GM18868 (cell line): ENCODE measurements around the gene ING3.
A peak's percentile ranks its signal among the peaks of the same experiment; 100 is the strongest.

Experiments
- ATAC-seq: cut with Tn5 transposase; IDR thresholded peaks from one replicate; pipeline ENCODE4 v1.9.1; 2021; ENCODE audit warnings: mild to moderate bottlenecking, moderate library complexity; ENCODE audit not compliant: unreplicated experiment

ING3 gene

GRCh38 chr7:120950539-120951308 lies at the start of gene ING3:
TSS of gene ING3 (plus strand) at chr7:120950777. CDS start at chr7:120950897, 120 bp downstream.
- ATAC-seq: peak; percentile 96

- no peak for ATAC-seq
Measured at GRCh38 chr7:120915314-120916105, 35.1 kb upstream of the ING3 start.

- ATAC-seq: no peak
Measured at GRCh38 chr7:120916121-120916520, 34.5 kb upstream of the ING3 start.

DNA sequence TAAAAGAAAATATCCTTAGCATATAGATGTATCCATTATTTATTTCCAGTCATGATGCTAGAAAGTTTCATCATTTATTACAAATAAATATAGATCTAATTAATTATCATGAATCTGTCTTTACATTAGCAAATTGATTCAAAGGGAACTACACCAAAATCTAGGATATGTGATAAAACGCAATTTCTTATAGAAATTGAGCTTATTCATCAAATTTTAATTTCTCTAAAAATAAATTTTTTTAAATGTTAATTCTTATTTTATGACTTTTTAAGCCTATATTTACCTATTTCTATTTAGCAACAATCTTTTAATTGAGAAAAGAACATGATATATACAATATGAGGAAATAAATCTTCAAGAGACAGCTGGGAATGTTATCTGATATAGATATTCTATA lies 34.0 kb upstream of the ING3 start:
- no peak for ATAC-seq

DNA sequence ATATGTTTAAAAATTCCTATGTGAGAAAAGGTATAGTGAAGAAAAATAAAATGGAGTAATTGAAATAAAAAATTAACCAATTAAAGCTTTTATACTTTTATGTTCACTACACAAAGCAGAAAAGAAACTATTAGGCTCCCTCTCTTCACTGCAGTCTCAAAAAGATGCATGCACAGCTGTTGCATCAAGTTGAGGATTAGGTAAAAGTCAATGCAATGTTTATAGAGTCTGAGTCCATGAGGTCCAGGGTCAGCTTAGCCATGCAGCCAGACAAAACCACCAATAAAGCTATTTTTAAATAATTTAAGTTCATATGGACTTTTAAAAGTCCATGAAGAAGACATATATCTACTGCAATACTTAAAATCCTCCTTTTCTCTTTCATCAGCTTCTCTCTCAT lies 31.1 kb upstream of the ING3 start:
- ATAC-seq: no peak

GRCh38 chr7:120920034-120920433 lies 30.5 kb upstream of the ING3 start:
- ATAC-seq: no peak

- no peak for ATAC-seq
Measured at GRCh38 chr7:120920591-120921274, 29.8 kb upstream of the ING3 start.

- ATAC-seq: no peak
Measured at GRCh38 chr7:120924837-120925236, 25.7 kb upstream of the ING3 start.

GRCh38 chr7:120925392-120925791 lies 25.2 kb upstream of the ING3 start:
- ATAC-seq: no peak

DNA sequence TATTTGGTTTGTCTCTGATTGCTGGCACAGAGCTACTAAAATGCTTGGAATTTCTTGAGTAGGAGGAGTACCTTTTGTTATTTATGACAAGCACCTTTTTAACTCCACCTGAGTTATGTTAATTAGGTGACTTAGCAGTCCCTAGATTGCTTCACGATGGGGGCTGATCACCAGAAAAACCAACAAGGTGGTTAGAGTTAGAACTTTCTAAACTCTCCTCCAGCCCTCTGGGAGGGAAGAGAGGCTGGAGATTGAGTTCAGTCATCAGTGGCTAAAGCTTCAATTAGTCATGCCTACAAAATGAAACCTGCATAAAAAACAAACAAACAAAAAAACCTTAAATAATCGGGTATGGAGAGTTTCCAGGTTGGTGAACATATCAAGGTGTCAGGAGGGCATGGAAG lies 23.6 kb upstream of the ING3 start:
- ATAC-seq: peak; percentile 31

DNA sequence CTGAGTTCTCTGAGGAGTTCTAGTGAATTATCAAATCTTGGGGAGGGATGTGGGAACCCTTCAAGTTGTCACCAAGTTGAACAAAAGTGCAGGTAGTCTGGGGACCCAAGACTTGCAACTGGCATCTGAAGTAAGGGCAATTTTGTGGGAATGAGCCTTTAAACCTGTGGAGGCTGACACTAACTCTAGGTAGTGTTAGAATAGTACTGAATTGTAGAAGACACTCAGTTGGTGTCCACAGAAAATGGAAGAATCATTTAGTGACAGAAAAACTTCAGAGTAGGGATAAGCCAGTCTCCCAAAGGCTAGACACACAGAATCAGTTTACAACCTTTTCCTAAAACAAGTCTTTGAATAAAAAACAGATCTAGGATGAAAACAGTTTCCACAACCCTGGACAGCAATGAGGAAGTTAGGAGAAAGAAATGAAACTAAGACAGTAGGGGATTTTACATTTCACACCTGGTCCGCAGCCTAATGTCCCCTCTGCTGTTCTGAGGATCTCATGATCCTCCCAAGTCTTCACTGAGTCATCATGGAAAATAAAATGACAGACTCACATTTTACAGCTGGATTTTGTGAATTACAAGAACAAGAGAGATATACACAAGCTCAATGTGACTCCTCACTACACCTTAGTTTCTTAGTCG lies 23.0 kb upstream of the ING3 start:
- peak; percentile 91 for ATAC-seq

GRCh38 chr7:120931243-120931642 lies 19.3 kb upstream of the ING3 start:
- ATAC-seq: no peak

GRCh38 chr7:120933475-120933874 lies 17.1 kb upstream of the ING3 start:
- no peak for ATAC-seq

DNA sequence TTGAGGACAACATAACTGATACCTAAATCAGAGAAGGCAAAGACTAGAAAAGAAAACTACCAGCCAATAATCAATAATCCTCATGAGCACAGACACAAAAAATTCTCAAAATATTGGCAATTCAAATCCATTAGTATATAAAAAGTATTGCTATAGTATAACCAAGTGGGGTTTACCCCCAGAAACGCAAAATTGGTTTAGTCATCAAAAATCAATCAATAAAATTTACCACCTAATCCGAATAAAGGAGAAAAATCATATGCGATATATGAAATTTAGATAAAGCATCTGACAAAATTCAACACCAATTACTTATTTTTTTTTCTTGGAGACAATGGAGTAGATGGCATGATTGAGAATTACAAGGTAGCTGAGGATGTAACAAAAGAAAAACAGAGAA lies 11.2 kb upstream of the ING3 start:
- no peak for ATAC-seq

- peak; percentile 74 for ATAC-seq
Measured at GRCh38 chr7:120941064-120941463, 9.5 kb upstream of the ING3 start.

- ATAC-seq: no peak
Measured at GRCh38 chr7:120941856-120942255, 8.7 kb upstream of the ING3 start.

DNA sequence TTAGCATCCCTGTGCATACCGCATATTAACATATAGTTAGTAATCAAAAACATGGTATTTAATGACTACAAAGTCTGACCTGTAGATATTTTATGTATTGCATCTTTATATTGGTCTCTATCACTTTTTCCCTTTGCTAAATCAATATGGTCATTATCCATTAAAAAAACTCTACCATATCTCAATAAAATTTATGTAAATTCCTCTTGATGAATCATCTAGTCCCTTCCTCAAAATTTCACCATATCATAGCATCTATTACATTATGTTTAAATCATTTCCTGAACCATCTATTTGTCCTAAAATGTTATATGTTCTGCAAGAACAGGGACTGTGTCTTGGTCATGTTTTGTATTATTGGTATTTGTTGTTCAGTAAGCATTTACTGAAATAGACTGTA lies 7.7 kb upstream of the ING3 start:
- no peak for ATAC-seq

DNA sequence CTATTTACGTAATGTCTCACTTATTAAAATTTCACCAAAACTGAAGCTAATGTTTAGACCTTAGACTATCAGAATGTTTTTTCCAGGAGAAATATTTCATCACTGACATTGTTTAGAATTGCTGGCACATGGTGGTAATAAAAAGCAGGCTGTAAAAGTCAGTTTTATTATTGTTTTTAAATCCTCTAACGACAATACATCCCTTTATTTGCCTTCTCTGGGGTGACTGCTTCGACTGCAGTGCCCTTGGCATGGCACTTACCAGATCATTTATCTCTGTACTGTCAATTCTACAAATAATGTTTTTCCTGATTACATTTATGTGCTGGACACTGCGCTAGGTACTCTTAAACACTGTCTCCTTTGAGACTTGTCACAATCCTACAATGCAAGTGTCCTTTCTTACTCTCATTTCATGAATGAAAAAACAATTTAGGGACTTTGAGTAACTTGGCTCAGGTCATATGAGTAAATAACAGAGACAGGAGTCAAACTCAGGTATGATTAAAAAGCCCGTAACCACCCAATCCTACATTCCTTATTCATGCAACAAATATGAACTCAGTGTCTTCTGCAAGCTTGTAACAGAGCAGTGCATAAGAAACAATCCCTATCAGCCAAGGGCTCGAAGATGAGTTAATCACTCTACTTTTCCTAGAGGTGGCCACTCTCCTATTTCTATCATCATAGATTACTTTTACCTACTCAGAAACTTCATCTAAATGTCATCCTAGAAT lies 5.6 kb upstream of the ING3 start:
- no peak for ATAC-seq

- no peak for ATAC-seq
Measured at GRCh38 chr7:120947980-120948379, 2.6 kb upstream of the ING3 start.

- ATAC-seq: no peak
Measured at GRCh38 chr7:120949393-120949911, 1.1 kb upstream of the ING3 start.
